Measurements from ENCODE around the gene PSKH1. TPM values are rescaled to one million over a fixed set of nuclear protein-coding genes. Genes with fewer than 3 reads are reported as not detected.

PSKH1 gene
- total RNA-seq, 1 experiment from 2014 or later, result 9.2 TPM

DNA sequence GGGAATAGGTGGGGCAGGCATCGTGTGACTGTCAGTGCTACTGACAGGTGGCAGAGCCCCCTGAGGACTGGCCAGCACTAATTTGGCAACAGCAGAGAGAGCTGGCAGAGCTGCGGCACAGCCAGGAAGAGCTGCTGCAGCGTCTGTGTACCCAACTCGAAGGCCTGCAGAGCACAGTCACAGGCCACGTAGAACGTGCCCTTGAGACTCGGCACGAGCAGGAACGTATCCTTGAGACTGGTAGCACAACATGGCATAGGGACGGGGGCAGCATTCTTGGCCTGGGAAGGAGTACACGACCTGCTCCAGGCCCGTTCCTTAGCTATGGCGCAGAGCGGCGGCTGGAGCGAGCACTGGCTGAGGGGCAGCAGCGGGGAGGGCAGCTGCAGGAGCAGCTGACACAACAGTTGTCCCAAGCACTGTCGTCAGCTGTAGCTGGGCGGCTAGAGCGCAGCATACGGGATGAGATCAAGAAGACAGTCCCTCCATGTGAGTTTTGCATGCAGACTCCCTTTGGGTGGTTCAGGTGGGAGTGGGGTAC is 11.4 kb upstream of the PSKH1 start:
- in situ Hi-C loops (cut with HindIII; ENCODE audit: low pct_unique_long_range_greater_than_20kb, low sequenced_read_pairs), result no loop called here

DNA sequence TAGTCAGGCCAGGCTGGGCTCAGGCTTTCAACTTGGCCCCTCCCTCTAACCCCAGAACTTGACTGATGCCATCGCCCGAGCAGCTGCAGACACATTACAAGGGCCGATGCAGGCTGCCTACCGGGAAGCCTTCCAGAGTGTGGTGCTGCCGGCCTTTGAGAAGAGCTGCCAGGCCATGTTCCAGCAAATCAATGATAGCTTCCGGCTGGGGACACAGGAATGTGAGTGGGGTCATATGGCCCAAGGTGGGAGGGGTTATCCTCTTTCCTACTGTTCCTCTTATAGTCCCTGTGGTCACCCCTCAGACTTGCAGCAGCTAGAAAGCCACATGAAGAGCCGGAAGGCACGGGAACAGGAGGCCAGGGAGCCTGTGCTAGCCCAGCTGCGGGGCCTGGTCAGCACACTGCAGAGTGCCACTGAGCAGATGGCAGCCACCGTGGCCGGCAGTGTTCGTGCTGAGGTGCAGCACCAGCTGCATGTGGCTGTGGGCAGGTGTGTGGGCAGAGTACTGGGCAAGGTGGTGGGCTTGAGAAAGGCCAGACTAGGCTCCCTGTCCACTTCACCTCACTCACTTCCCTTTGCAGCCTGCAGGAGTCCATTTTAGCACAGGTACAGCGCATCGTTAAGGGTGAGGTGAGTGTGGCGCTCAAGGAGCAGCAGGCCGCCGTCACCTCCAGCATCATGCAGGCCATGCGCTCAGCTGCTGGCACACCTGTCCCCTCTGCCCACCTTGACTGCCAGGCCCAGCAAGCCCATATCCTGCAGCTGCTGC is 10.5 kb upstream of the PSKH1 start:
- DNase-seq (ENCODE audit: low read depth, low spot score), result no peak
- in situ Hi-C loops (cut with HindIII; ENCODE audit: low pct_unique_long_range_greater_than_20kb, low sequenced_read_pairs), result no loop called here

More for the DNA sequence above, 11.4 kb upstream of the PSKH1 start:
- DNase-seq (ENCODE audit: low read depth, low spot score), result no peak

DNA sequence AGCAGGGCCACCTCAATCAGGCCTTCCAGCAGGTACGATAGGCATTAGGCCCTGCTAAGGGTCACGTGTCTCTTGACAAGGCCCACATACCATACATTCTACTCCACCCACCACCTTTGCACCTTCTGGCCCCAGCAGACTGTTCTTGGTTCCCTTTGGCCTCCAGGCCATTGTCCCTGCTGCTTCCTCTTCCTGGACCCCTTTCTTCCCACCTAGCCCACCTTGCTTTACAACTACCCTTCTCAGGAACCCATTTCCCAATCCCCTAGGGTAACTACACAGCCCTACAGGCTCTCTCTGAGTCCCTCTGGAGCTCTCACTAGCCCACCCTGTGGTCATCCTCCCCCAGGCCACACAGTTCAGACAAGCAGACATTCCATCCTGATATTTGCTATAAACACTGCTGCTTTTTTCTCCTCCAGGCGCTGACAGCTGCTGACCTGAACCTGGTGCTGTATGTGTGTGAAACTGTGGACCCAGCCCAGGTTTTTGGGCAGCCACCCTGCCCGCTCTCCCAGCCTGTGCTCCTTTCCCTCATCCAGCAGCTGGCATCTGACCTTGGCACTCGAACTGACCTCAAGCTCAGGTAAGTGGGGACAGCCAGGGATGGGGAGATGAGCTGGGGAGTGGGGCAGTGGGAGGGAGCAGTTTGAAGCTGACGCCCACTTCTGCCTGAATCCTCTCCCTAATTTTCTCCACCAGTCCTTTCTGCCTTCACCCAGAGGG is 9.7 kb upstream of the PSKH1 start:
- in situ Hi-C loops (cut with HindIII; ENCODE audit: low pct_unique_long_range_greater_than_20kb, low sequenced_read_pairs), result no loop called here
- no peak for DNase-seq (ENCODE audit: low read depth, low spot score)

DNA sequence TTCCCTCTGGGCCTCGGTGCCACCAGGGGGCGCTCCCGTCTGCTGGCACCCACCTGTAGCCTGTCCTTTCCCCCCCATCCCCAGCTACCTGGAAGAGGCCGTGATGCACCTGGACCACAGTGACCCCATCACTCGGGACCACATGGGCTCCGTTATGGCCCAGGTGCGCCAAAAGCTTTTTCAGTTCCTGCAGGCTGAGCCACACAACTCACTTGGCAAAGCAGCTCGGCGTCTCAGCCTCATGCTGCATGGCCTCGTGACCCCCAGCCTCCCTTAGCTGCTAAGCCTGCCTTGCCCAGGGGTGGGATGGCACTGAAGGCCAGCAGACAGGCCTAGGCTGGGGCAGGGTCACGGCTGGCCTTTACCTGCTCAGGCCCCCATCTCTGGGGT is 9.2 kb upstream of the PSKH1 start:
- in situ Hi-C loops (cut with HindIII; ENCODE audit: low pct_unique_long_range_greater_than_20kb, low sequenced_read_pairs), result no loop called here
- peak; percentile 56 for DNase-seq (ENCODE audit: low read depth, low spot score)

DNA sequence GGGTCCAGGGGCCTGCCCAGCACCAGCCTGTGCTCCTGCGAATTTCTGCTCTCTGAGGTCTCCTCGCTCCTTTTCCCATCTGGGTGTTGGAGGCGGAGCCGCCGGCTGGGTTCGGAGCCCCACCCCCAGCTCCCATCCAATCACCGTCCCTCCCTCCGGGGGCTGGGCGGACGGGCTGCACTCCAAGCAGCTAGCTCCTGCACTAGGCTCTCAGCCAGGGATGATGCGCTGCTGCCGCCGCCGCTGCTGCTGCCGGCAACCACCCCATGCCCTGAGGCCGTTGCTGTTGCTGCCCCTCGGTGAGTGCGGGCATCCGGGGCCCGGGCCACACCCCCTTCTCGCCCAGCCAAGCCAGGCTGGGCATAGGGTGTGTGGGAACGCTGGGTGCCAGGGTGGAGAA is 8.4 kb upstream of the PSKH1 start, which contains the start of gene NRN1L:
TSS of gene NRN1L (plus strand) at position 202 of the 400 bp plus-strand sequence. CDS start at position 221, 19 bp downstream.
- DNase-seq (ENCODE audit: low read depth, low spot score), result peak; percentile 56
- in situ Hi-C loops (cut with HindIII; ENCODE audit: low pct_unique_long_range_greater_than_20kb, low sequenced_read_pairs), result no loop called here

DNA sequence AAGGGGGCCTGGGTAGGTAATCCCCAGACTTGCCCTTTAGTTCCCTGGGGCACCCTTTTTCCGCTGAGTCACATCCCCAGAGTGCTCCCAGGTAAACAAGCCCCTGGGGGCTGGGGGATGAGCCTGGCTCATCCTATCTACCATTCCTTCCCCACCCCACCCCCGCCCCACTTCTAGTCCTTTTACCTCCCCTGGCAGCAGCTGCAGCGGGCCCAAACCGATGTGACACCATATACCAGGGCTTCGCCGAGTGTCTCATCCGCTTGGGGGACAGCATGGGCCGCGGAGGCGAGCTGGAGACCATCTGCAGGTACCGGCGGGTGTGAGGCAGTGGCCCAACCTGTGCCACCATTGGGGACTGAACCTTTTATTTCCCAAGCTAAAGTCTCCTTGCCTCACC is 7.5 kb upstream of the PSKH1 start:
- in situ Hi-C loops (cut with HindIII; ENCODE audit: low pct_unique_long_range_greater_than_20kb, low sequenced_read_pairs), result no loop called here

DNA sequence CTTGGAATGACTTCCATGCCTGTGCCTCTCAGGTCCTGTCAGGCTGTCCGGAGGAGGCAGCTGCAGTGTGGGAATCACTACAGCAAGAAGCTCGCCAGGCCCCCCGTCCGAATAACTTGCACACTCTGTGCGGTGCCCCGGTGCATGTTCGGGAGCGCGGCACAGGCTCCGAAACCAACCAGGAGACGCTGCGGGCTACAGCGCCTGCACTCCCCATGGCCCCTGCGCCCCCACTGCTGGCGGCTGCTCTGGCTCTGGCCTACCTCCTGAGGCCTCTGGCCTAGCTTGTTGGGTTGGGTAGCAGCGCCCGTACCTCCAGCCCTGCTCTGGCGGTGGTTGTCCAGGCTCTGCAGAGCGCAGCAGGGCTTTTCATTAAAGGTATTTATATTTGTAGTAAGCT is 7.1 kb upstream of the PSKH1 start:
- in situ Hi-C loops (cut with HindIII; ENCODE audit: low pct_unique_long_range_greater_than_20kb, low sequenced_read_pairs), result no loop called here

More for the DNA sequence above, 7.5 kb upstream of the PSKH1 start:
- no peak for DNase-seq (ENCODE audit: low read depth, low spot score)

DNA sequence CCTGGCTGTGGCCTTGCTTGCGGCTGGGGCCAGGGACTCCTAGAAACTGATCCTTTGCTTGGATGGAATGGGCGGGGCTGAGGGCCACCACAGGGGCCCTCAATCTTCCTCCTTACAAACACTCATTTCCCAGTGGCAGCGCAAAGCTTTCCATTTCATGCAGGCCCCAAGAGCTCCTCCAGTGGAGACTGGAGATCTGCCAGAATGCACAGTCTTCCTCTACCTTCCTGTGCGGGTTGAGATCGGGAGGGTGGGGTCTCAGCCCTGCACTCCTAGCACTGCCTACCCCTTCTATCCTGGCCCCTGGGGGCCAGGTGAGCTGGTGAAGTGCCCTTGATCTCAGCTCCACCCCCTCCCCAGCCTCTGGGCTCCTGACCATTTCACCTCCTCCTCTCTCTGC is 6.7 kb upstream of the PSKH1 start:
- in situ Hi-C loops (cut with HindIII; ENCODE audit: low pct_unique_long_range_greater_than_20kb, low sequenced_read_pairs), result no loop called here
- no peak for DNase-seq (ENCODE audit: low read depth, low spot score)

More for the DNA sequence above, 7.1 kb upstream of the PSKH1 start:
- no peak for DNase-seq (ENCODE audit: low read depth, low spot score)

DNA sequence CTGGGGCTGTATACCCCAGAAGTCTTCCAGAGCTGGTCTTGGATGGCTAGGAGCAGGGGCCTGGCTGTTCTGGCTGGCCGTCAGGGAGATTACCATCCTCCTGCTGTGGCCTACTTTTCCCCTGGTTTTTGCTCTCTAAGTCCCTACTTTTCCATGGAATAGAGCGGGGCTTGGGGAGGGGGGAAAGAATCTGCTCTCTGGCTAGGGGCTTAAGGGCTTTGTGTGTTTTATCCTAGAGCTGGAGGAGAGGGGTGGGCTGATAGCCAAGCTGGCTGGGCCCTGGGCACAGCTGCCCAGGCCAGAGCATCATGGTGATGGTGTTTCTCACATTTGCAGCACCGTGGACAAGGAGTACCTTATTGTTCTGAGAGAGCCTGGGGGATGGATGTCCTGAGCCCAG is 4.7 kb upstream of the PSKH1 start:
- DNase-seq (ENCODE audit: low read depth, low spot score), result no peak
- in situ Hi-C loops (cut with HindIII; ENCODE audit: low pct_unique_long_range_greater_than_20kb, low sequenced_read_pairs), result no loop called here

DNA sequence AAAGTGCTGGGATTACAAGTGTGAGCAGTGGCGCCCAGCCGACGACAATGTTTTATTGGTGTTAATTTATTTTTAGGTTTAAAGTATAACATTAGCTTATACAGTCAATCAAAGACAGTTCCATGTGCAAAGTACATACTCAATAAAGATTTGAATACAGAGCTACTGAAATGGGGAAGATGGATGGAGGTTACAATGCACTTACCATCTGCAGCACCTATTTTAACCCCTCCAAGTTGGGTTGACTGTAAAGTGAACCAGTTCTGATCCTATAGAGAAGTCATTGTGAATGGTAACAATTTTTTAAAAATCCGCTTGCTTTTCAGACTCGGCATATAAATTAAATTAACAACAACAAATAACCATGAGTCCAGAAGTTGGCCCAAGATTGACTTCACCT is 679 bp upstream of the PSKH1 start:
- in situ Hi-C loops (cut with HindIII; ENCODE audit: low pct_unique_long_range_greater_than_20kb, low sequenced_read_pairs), result no loop called here
- DNase-seq (ENCODE audit: low read depth, low spot score), result no peak

DNA sequence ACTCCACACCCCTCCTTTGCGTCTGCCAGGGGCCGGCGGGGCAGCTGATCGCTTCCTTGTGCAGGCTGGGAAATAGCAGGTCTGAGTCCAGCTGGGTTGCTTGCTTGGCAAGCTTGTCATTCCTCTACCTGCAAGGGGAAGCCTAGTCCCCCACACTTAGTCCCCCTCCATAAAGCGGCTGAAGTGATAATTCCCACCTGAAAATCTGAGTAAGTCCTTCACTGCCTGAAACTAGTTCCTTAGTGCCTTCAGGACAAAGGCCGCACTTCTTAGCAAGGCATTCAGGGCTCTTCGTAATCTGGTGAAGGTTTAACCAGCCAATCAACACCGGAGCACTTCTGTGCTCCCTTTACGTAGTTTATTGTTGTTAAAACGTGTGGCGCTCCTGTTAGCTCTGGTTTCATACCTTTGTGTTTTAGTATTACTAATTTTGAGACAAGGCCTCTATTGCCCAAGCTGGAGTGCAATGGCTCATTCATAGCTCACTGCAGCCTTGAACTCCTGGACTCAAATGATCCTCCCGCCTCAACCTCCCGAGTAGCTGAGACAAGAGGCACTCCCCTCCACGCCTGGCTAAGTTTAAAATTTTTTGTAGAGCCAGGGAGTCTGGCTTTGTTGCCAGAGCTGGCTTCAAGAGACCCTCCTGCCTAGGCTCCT is 817 bp downstream of the PSKH1 start:
- DNase-seq (ENCODE audit: low read depth, low spot score), result peak; percentile 9
- in situ Hi-C loops (cut with HindIII; ENCODE audit: low pct_unique_long_range_greater_than_20kb, low sequenced_read_pairs), result no loop called here

DNA sequence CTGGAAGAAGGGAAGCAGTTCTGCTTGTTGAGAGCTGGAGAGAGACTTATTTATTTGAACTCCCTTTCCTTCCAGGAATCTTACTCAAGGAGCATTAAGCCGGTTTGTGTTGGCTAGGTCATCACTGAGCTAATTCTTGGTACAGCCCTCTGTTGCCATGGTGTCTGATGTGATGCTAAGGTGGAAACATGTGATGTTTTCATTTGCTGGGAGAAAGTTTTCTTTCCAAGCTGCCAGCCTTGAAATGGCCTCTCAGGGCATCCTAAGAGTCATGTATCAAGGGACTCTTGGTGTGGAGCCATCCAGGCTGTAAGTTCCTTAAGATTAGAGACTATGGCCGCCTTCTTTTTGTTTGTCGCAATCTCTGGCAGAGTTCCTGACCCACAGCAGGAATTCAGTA is 4.2 kb downstream of the PSKH1 start:
- in situ Hi-C loops (cut with HindIII; ENCODE audit: low pct_unique_long_range_greater_than_20kb, low sequenced_read_pairs), result no loop called here
- no peak for DNase-seq (ENCODE audit: low read depth, low spot score)

DNA sequence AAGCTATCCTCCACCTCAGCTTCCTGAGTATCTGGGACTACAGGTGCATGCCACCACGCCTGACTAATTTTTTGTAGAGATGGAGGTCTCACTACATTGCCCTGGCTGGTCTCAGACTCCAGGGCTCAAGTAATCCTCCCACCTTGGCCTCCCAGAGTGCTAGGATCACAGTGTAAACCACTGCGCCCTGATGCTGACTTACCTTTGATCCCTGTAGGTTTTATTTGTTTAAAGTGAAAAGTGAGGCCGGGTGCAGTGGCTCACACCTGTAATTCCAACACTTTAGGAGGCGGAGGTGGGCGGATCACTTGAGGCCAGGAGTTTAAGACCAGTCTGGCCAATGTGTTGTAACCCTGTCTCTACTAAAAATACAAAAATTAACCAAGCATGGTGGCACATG is 8.7 kb downstream of the PSKH1 start:
- no peak for DNase-seq (ENCODE audit: low read depth, low spot score)
- in situ Hi-C loops (cut with HindIII; ENCODE audit: low pct_unique_long_range_greater_than_20kb, low sequenced_read_pairs), result no loop called here

DNA sequence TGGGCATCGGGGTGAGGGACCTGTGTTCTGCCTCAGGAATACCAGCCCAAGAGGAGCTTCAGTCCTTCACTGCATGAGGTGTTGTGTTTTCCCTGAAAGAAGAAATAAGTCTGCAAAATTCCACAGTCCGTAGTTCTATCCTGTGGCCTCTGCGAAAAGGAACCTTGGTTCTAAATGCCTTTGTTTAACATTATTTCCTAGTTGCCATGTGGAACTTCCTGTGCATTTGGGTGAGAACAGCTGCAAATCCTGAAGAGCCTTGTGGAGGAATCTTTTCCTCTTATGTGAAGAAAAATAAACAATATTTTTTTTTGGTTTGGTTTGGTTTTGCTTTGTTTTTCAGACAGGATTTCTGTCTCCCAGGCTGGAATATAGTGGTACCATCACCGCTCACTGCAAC is 9.8 kb downstream of the PSKH1 start:
- in situ Hi-C loops (cut with HindIII; ENCODE audit: low pct_unique_long_range_greater_than_20kb, low sequenced_read_pairs), result no loop called here
- no peak for DNase-seq (ENCODE audit: low read depth, low spot score)

DNA sequence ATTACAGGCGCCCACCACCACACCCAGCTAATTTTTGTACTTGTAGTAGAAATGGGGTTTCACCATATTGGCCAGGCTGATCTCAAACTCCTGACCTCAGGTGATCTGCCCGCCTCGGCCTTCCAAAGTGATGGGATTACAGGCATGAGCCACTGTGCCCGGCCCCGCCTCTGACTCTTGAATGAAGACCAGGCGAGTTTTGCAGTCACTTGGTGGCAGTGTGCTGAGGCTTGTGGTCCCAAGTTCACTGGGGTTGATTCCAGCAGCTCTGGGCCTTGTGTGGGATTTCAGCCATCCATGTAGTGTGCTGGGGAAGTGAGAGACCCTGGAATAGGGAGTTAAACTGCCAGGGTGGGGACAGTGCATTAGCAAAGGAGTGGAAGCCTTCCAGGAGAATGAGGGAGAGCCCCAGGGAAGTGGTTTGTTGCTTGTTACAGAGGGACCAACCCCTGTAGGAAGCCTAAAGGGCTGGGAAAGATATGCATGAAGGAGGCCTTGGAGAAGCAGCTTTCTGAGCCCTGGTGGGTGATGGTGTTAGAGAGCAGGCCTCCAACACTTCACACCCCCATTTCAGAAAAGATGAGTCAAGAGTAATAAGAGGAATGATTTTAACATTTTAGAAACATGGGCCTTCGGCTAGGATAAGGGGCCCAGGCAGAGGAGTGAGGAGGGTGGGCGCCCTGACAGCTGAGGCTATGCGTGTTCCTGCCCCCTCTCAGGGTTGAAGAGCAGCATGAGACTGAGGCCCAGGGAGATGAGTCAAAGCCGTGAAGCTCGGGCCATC is 14.5 kb downstream of the PSKH1 start:
- in situ Hi-C loops (cut with HindIII; ENCODE audit: low pct_unique_long_range_greater_than_20kb, low sequenced_read_pairs), result no loop called here
- no peak for DNase-seq (ENCODE audit: low read depth, low spot score)

DNA sequence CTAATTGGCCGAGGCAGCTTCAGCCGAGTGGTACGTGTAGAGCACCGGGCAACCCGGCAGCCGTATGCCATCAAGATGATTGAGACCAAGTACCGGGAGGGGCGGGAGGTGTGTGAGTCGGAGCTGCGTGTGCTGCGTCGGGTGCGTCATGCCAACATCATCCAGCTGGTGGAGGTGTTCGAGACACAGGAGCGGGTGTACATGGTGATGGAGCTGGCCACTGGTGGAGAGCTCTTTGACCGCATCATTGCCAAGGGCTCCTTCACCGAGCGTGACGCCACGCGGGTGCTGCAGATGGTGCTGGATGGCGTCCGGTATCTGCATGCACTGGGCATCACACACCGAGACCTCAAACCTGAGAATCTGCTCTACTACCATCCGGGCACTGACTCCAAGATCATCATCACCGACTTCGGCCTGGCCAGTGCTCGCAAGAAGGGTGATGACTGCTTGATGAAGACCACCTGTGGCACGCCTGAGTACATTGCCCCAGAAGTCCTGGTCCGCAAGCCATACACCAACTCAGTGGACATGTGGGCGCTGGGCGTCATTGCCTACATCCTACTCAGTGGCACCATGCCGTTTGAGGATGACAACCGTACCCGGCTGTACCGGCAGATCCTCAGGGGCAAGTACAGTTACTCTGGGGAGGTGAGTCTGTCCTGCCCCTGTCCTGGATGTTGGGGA is 16.1 kb downstream of the PSKH1 start:
- no peak for DNase-seq (ENCODE audit: low read depth, low spot score)
- in situ Hi-C loops (cut with HindIII; ENCODE audit: low pct_unique_long_range_greater_than_20kb, low sequenced_read_pairs), result no loop called here

DNA sequence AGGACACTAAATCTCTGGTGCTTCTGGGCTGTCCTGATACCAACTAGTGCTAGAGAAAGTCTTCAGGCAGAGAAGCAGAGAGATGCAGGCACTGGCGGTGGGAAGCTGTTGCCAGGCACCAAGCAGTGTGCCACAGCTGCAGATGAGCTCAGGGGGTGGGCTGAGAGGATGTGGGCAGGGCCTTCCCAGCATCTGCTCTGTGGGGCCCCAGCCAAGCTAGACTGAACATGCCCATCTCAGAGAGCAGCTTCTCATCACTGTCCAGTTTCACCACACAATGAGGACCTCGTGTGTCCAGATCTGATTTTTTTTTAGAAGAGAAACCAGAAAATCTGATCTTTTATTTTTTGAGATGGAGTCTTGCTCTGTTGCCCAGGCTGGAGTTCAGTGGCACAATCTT is 17.1 kb downstream of the PSKH1 start:
- in situ Hi-C loops (cut with HindIII; ENCODE audit: low pct_unique_long_range_greater_than_20kb, low sequenced_read_pairs), result no loop called here
- DNase-seq (ENCODE audit: low read depth, low spot score), result no peak

Data from SK-MEL-5 (cell line).